ENCODE data around the gene TUBA1B.

DNA sequence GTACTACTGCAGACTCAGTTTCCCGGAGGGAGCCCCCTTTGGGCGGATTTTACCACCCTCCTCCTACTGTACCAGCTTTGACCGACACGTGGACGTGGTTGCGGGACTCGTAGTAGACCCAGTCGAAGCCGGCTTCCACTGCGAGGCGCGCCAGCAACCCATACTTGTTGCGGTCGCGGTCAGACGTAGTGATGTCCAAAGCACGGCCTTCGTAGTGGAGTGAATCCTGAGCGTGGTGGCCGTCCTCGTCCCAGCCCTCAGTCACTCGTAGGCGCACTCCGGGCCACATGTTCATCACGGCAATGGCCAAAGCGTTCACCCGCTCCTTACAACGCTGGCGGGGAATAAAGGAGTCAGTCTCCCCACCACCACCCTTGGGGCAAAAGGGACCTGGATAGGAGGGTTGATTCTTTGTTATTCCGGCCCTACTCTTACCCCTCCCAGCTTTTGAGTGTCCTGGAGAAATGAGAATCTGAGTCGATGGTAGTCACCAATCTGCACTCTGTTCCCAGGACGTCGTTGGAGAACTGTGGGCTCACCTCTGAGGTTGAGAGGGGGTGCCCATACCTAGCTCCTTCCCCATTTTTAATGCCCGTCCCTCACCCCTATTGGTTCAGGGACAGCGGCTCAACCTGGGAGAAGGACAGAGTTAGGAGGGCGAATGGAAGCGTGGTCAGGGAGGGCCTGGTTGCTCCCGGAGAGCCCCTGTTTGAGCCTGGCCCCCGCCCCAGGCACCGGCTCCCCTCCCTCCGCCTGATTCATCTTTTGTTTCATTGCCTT lies 39.9 kb downstream of the TUBA1B start:
- TF ChIP-seq, protein P1, sequence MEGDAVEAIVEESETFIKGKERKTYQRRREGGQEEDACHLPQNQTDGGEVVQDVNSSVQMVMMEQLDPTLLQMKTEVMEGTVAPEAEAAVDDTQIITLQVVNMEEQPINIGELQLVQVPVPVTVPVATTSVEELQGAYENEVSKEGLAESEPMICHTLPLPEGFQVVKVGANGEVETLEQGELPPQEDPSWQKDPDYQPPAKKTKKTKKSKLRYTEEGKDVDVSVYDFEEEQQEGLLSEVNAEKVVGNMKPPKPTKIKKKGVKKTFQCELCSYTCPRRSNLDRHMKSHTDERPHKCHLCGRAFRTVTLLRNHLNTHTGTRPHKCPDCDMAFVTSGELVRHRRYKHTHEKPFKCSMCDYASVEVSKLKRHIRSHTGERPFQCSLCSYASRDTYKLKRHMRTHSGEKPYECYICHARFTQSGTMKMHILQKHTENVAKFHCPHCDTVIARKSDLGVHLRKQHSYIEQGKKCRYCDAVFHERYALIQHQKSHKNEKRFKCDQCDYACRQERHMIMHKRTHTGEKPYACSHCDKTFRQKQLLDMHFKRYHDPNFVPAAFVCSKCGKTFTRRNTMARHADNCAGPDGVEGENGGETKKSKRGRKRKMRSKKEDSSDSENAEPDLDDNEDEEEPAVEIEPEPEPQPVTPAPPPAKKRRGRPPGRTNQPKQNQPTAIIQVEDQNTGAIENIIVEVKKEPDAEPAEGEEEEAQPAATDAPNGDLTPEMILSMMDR (IDR thresholded peaks at IDR 0.05): no peak
- TF ChIP-seq POLR2A (IDR thresholded peaks at IDR 0.05) (no peak), EP300 (IDR thresholded peaks at IDR 0.05) (no peak)

Measured in upper lobe of left lung (tissue), 4 donors.